Fibroblast of the aortic adventitia (primary cell): ENCODE measurements around the gene ATP2C2. TPM values are rescaled to one million over a fixed set of nuclear protein-coding genes. Genes with fewer than 3 reads are reported as not detected.

ENCODE experiments used
- DNase-seq: peaks from one replicate; pipeline ENCODE4 v3.0.0-alpha.2; 2010; ENCODE audit warnings: low read depth
- H3K4me3 ChIP-seq: 2 replicates; pipeline ENCODE4 v1.5.1; 2011; ENCODE audit warnings: low read depth, mild to moderate bottlenecking, control low read depth, low read length, moderate library complexity
- CTCF ChIP-seq: IDR thresholded peaks from 2 replicates; pipeline ENCODE4 v1.5.1; 2011; ENCODE audit warnings: mild to moderate bottlenecking, low read length, control low read depth, inconsistent platforms; ENCODE audit not compliant: insufficient read depth
- total RNA-seq: library from RNA; depleted of rRNA; stranded (reverse); fragments of >200 nt; gene quantifications from 2 replicates; pipeline ENCODE4 v1.2.3, GENCODE V29; 2012; ENCODE audit warnings: low replicate concordance

Gene ATP2C2
- total RNA-seq, 1 donor: not detected

GRCh38 chr16:84404324-84404723 is 36.0 kb downstream of the ATP2C2 start:
- DNase-seq: no peak
- no peak for TF ChIP-seq CTCF
- no peak overlapping the region for H3K4me3 ChIP-seq

- no peak for DNase-seq
- no peak overlapping the region for H3K4me3 ChIP-seq
- TF ChIP-seq CTCF: no peak
These were observed 36.8 kb downstream of the ATP2C2 start for GRCh38 chr16:84404936-84405639.

- no peak for TF ChIP-seq CTCF
- DNase-seq: no peak
These were observed 37.9 kb downstream of the ATP2C2 start for GRCh38 chr16:84406006-84406963.

GRCh38 chr16:84407588-84408313 is 39.4 kb downstream of the ATP2C2 start:
- H3K4me3 ChIP-seq: no peak overlapping the region
- no peak for TF ChIP-seq CTCF
- DNase-seq: no peak

More at GRCh38 chr16:84406006-84406963, 37.9 kb downstream of the ATP2C2 start:
- no peak overlapping the region for H3K4me3 ChIP-seq

- no peak for DNase-seq
- no peak overlapping the region for H3K4me3 ChIP-seq
- no peak for TF ChIP-seq CTCF
These were observed 40.0 kb downstream of the ATP2C2 start for GRCh38 chr16:84408314-84408690.

GRCh38 chr16:84408856-84409255 is 40.5 kb downstream of the ATP2C2 start:
- no peak for DNase-seq
- H3K4me3 ChIP-seq: no peak overlapping the region
- TF ChIP-seq CTCF: no peak
